GM21447 (cell line): ENCODE data around the gene TPRX2.
"Not testable (repeated sequence)": the region's sequence is repeated elsewhere in the genome, so short reads cannot be mapped to it uniquely, and the experiment has no call there.

Experiments
- ATAC-seq: cut with Tn5 transposase; IDR thresholded peaks from one replicate; pipeline ENCODE4 v1.9.1; 2021; ENCODE audit not compliant: unreplicated experiment

TPRX2 gene

GRCh38 chr19:47860602-47861297 lies 1.7 kb downstream of the TPRX2 start:
- no peak for ATAC-seq

- ATAC-seq = no peak
These were observed 2.6 kb downstream of the TPRX2 start for GRCh38 chr19:47861630-47862029.

DNA sequence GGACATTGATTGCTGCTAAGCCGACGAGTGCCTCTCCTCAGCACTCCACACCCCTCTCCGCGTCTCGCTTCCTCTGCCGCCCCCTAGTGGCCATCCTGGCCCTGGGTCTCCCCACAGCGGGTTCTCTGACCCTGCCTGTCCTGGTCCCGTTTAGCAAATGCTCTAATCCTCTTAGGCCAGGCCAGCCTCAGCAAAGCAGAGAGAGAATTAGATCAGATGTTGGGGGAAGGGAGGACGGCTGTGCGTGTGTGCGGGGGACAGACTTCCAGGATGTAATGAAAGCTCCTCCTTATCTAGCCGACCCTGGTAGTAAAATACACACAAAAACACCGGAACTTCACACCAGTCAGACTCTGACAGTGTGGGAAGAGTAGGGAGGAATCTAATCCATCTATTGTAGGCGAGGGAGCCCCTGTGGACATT lies 4.5 kb downstream of the TPRX2 start:
- ATAC-seq = no peak

DNA sequence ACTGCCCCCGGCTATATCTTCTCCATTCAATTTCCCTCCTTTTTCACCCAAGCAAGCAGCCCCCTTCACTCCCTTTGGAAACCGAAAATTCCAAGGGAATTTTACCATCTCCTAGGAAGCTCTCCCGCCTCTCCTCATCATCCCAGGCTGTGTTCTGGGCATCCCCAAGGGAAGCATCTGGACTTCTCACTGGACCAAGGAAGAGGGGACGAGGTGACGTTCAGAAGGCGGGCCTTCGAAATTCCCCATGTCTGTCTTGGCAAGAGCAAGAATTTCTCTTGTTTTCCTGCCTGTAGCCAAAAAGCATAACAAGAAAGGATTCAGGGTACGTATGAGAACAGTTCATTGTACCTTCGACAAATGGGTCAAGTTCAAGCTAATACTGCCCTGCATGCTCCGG lies 6.1 kb downstream of the TPRX2 start:
- ATAC-seq = no peak

GRCh38 chr19:47878906-47879305 lies 19.9 kb downstream of the TPRX2 start:
- no peak for ATAC-seq

DNA sequence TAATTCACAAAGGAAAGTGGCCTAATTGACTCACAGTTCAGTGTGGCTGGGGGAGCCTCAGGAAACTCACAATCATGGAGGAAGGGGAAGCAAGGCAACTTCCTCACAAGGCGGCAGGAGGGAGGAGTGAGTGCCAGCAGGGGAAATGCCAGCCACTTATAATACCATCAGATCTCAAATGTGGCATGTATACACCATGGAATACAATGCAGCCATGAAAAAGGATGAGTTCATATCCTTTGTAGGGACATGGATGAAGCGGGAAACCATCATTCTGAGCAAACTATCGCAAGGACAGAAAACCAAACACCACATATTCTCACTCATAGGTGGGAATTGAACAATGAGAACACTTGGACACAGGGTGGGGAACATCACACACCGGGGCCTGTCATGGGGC lies 20.4 kb downstream of the TPRX2 start:
- ATAC-seq = not testable (repeated sequence)

- no peak for ATAC-seq
These were observed 22.7 kb downstream of the TPRX2 start for GRCh38 chr19:47881757-47882156.

DNA sequence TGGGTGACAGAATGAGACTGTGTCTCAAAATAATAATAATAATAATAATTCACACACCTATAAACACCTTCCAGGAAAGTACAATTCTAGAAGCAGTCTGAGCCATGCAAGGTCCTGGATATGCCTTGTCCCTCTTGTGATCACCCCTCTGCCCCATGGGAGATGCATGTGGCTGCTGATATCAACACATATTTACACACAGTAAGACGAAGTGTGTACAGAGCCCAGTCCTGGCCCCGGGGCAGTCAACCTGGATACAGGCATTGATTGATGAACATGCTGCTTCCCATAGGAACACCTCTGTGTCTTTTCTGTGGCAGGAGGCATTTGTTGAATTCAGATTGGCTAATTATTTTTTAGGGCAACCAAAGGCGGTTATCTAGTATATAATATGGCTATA lies 23.9 kb downstream of the TPRX2 start:
- ATAC-seq = no peak

DNA sequence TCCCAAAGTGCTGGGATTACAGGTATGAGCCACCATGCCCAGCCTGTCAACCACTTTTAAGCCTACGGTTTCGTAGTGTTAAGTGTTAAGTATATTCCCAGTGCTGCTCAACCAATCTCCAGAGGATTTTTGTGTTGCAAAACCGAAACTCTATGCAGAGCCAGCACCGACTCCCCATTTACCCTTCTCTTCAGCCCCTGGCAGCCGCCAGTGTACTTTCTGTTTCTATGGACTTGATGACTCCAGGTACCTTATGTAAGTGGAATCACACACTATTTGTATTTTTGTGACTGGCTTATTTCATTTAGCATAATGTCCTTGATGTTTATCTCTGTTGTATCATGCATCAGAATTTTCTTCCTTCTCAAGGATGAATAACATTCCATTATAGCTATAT lies 26.0 kb downstream of the TPRX2 start:
- ATAC-seq = no peak

- no peak for ATAC-seq
These were observed 27.1 kb downstream of the TPRX2 start, which contains the start of gene SULT2A1 for GRCh38 chr19:47886010-47886559. Gene SULT2A1, minus strand, starts transcription at chr19:47886315. Its CDS starts 58 bp downstream, at chr19:47886257.

- no peak for ATAC-seq
These were observed 32.0 kb downstream of the TPRX2 start for GRCh38 chr19:47890865-47891621.

- no peak for ATAC-seq
These were observed 32.5 kb downstream of the TPRX2 start for GRCh38 chr19:47891622-47891922.

DNA sequence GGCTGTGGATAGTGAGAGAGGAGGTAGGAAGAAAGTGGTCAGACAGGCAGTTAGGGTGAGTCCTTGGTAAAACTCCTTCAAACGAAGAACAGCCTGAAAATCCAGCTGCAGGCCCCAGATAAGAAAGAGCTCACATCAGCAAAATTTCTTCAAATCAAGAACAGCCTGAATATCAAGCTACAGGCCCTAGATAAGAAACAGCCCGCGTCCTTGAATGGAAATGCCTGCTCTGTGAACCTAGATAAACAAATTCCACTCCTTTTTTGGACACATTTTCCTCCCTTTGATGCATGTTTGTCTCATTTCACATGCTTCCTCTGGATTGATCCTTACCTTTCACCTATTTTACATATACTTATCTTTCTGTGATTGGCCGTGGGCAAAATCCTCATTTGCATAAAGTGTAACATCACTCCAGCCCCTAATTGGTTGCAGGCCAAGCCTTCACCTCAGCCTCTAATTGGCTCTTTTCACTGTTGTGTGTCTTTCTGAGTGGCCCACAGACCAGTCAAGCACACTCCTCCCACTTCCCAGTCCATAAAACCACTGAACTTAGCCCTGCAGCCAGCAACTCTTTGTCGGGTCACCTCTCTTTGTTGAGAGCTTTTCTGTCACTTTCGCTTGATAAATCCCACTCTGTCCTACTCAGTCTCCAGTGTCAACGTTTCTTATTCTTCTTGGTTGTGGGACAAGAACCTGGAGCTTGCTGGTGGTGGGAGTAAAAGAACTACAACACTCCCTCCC lies 33.1 kb downstream of the TPRX2 start:
- no peak for ATAC-seq

- no peak for ATAC-seq
These were observed 36.2 kb downstream of the TPRX2 start for GRCh38 chr19:47895165-47895782.

GRCh38 chr19:47896019-47896418 lies 37.0 kb downstream of the TPRX2 start:
- ATAC-seq = no peak

GRCh38 chr19:47896773-47897172 lies 37.7 kb downstream of the TPRX2 start:
- ATAC-seq = no peak

- ATAC-seq = no peak
These were observed 38.8 kb downstream of the TPRX2 start for GRCh38 chr19:47897861-47898260.

- ATAC-seq = no peak
These were observed 40.3 kb downstream of the TPRX2 start for GRCh38 chr19:47899335-47899734.

GRCh38 chr19:47901370-47901769 lies 42.3 kb downstream of the TPRX2 start:
- ATAC-seq = no peak

- not testable (repeated sequence) for ATAC-seq
These were observed 50.3 kb downstream of the TPRX2 start for GRCh38 chr19:47909350-47909749.

- ATAC-seq = not testable (repeated sequence)
These were observed 51.2 kb downstream of the TPRX2 start for GRCh38 chr19:47910191-47910590.
